RWPE1 (cell line): ENCODE results near the gene NAALADL2.

ENCODE experiments used
- CTCF ChIA-PET: fragments of 350-600 bp; sonication (Branson Sonifier 250); formaldehyde crosslinking; extraction: SDS; loops from one replicate; lab custom pipeline; 2021; lab: Yijun Ruan, JAX
- POLR2A ChIA-PET: fragments of 400-600 bp; formaldehyde crosslinking; extraction: SDS; loops from one replicate; lab custom pipeline; 2020; ENCODE audit warnings: antibody characterized with exemption; ENCODE audit not compliant: low non-redundant PET; lab: Yijun Ruan, JAX
- DNase-seq: peaks from one replicate; pipeline ENCODE4 v3.0.0; 2012; ENCODE audit warnings: low spot score
- H3K27ac ChIP-seq: fragments of 450-650 bp; 2 replicates; pipeline ENCODE4 v1.5.1; 2017
- CTCF ChIP-seq: fragments of 450-650 bp; conservative IDR thresholded peaks from 2 replicates; pipeline ENCODE4 v1.5.1; 2017; ENCODE audit warnings: low read depth, mild to moderate bottlenecking

The NAALADL2 gene

GRCh38 chr3:175432376-175433025 is 573.4 kb downstream of the NAALADL2 start:
- no peak for TF ChIP-seq CTCF
- no peak overlapping the region for H3K27ac ChIP-seq
- CTCF ChIA-PET: interaction anchor here (0.6 to 0.7 kb wide), 3 partner anchors 124 to 1176 kb away, joined by 3 to 4 read pairs (median 3); no protein-coding TSS in a partner anchor
- POLR2A ChIA-PET: no interaction called here
- DNase-seq: no peak

GRCh38 chr3:175433026-175433674 is 574.0 kb downstream of the NAALADL2 start:
- no peak for TF ChIP-seq CTCF
- CTCF ChIA-PET: interaction anchor here (0.7 kb wide), 1 partner anchor 123 kb away, joined by 3 read pairs; no protein-coding TSS in a partner anchor
- no peak for DNase-seq
- H3K27ac ChIP-seq: no peak overlapping the region
- POLR2A ChIA-PET: no interaction called here

GRCh38 chr3:175434561-175434960 is 575.4 kb downstream of the NAALADL2 start:
- no peak overlapping the region for H3K27ac ChIP-seq
- DNase-seq: no peak
- POLR2A ChIA-PET: no interaction called here
- no peak for TF ChIP-seq CTCF
- CTCF ChIA-PET: interaction anchor here (0.6 kb wide), 1 partner anchor 77 kb away, joined by 3 read pairs; no protein-coding TSS in a partner anchor

- CTCF ChIA-PET: no interaction called here
- H3K27ac ChIP-seq: no peak overlapping the region
- no peak for DNase-seq
- POLR2A ChIA-PET: no interaction called here
- no peak for TF ChIP-seq CTCF
These were observed 584.5 kb downstream of the NAALADL2 start for GRCh38 chr3:175443682-175444081.

- ChIA-PET CTCF (interaction anchor here (0.6 kb wide), 1 partner anchor 31 kb away, joined by 3 read pairs; no protein-coding TSS in a partner anchor), POLR2A (no interaction called here)
- H3K27ac ChIP-seq: no peak overlapping the region
- no peak for TF ChIP-seq CTCF
- no peak for DNase-seq
These were observed 586.6 kb downstream of the NAALADL2 start for GRCh38 chr3:175445741-175446140.

GRCh38 chr3:175447521-175447920 is 588.4 kb downstream of the NAALADL2 start:
- CTCF ChIA-PET: interaction anchor here (0.6 kb wide), 1 partner anchor 803 kb away, joined by 3 read pairs; no protein-coding TSS in a partner anchor

More at GRCh38 chr3:175447521-175447920, 588.4 kb downstream of the NAALADL2 start:
- no peak for TF ChIP-seq CTCF
- POLR2A ChIA-PET: no interaction called here
- no peak for DNase-seq
- no peak overlapping the region for H3K27ac ChIP-seq
